ENCODE results near the gene ETFA. TPM values are rescaled to one million over a fixed set of nuclear protein-coding genes. Genes with fewer than 3 reads are reported as not detected.

The ETFA gene
- total and polyA plus RNA-seq, 9 of the 15 experiments (the other 6 are each of a cell fraction or from before 2014, with no cell fraction given): 130 to 543 (median 232) TPM

DNA sequence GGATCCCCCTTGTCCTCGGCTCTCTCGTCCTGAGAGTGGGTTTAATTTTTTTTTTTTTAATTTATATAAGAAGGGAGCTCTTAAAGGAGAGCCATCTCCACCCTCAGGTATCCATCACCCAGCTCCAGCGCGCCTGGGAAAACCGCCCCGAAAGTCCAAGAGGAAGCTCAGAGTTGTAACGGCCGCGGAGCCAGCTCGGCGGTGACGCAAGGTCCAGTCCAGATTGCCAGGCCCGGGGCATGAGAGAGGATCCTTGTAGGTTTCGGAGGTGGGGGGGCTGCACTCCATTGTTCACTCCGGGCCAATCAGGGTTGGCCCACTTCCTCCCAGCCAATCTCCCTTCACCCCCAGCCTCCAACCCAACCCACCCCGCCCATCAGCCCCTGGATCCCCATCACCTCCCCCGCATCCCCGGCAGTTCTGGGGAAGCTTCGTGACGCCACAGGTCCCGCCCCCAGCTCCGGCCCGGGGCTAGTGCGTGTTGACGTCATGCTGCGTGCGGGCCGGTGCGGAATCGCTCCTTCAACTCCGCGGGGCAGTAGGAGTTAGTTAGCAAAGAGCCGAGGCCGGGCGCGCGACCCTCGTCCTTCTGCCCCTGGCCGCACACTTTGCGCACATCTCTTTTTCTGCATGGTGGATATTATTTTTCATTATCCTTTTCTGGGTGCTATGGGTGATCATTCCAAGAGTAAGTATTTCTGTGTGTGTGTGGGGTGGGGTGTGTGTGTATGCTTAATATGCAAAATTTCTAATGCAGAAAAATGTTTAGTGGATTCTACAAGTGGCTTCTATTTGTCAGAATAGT, 25.2 kb upstream of the ETFA start, which contains the start of gene ISL2 (continued):
- TF ChIP-seq ZNF324 (CRISPR knock-in tag; IDR thresholded peaks at IDR 0.05) (no peak), GTF2E2 (tag; IDR thresholded peaks at IDR 0.05) (peak; percentile 86), MXI1 (IDR thresholded peaks at IDR 0.05; ENCODE audit: low read depth, low read length) (no peak), MCM3 (IDR thresholded peaks at IDR 0.05) (no peak), RBM34 (IDR thresholded peaks at IDR 0.05; ENCODE audit: borderline replicate concordance, insufficient read depth, low read length) (no peak), SNRNP70 (optimal IDR thresholded peaks at IDR 0.05; ENCODE audit: low read depth, low read length) (no peak), SLC30A9 (CRISPR knock-in tag; IDR thresholded peaks at IDR 0.05) (no peak), ZNF778 (CRISPR knock-in tag; IDR thresholded peaks at IDR 0.05) (no peak), DACH1 (IDR thresholded peaks at IDR 0.05; ENCODE audit: partially characterized antibody) (no peak), ASH1L (IDR thresholded peaks at IDR 0.05; ENCODE audit: borderline replicate concordance, low read depth, partially characterized antibody) (no peak), OTX1 (CRISPR knock-in tag; IDR thresholded peaks at IDR 0.05) (no peak), HNRNPL (IDR thresholded peaks at IDR 0.05; ENCODE audit: low read depth, low read length) (no peak), YY1 (IDR thresholded peaks at IDR 0.05; ENCODE audit: borderline replicate concordance in 1 of 3, control insufficient read depth in 1 of 3, extremely low read depth in 1 of 3, insufficient read depth in 3 of 3, insufficient read length in 1 of 3, insufficient replicate concordance in 2 of 3, low read depth in 1 of 3, low read length in 2 of 3) (peak in 2 of 3 experiments; percentile 26 to 53)
- TF ChIP-seq, protein P1, sequence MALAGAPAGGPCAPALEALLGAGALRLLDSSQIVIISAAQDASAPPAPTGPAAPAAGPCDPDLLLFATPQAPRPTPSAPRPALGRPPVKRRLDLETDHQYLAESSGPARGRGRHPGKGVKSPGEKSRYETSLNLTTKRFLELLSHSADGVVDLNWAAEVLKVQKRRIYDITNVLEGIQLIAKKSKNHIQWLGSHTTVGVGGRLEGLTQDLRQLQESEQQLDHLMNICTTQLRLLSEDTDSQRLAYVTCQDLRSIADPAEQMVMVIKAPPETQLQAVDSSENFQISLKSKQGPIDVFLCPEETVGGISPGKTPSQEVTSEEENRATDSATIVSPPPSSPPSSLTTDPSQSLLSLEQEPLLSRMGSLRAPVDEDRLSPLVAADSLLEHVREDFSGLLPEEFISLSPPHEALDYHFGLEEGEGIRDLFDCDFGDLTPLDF (CRISPR knock-in tag; IDR thresholded peaks at IDR 0.05): no peak
- TF ChIP-seq, protein P2, sequence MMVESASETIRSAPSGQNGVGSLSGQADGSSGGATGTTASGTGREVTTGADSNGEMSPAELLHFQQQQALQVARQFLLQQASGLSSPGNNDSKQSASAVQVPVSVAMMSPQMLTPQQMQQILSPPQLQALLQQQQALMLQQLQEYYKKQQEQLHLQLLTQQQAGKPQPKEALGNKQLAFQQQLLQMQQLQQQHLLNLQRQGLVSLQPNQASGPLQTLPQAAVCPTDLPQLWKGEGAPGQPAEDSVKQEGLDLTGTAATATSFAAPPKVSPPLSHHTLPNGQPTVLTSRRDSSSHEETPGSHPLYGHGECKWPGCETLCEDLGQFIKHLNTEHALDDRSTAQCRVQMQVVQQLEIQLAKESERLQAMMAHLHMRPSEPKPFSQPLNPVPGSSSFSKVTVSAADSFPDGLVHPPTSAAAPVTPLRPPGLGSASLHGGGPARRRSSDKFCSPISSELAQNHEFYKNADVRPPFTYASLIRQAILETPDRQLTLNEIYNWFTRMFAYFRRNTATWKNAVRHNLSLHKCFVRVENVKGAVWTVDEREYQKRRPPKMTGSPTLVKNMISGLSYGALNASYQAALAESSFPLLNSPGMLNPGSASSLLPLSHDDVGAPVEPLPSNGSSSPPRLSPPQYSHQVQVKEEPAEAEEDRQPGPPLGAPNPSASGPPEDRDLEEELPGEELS (CRISPR knock-in tag; IDR thresholded peaks at IDR 0.05; ENCODE audit: borderline replicate concordance): no peak
- TF ChIP-seq, protein P3, sequence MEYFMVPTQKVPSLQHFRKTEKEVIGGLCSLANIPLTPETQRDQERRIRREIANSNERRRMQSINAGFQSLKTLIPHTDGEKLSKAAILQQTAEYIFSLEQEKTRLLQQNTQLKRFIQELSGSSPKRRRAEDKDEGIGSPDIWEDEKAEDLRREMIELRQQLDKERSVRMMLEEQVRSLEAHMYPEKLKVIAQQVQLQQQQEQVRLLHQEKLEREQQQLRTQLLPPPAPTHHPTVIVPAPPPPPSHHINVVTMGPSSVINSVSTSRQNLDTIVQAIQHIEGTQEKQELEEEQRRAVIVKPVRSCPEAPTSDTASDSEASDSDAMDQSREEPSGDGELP (CRISPR knock-in tag; IDR thresholded peaks at IDR 0.05; ENCODE audit: borderline replicate concordance): peak; percentile 75
- TF ChIP-seq, protein P4, sequence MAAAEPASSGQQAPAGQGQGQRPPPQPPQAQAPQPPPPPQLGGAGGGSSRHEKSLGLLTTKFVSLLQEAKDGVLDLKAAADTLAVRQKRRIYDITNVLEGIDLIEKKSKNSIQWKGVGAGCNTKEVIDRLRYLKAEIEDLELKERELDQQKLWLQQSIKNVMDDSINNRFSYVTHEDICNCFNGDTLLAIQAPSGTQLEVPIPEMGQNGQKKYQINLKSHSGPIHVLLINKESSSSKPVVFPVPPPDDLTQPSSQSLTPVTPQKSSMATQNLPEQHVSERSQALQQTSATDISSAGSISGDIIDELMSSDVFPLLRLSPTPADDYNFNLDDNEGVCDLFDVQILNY (CRISPR knock-in tag; IDR thresholded peaks at IDR 0.05): no peak
- TF ChIP-seq, protein P5, sequence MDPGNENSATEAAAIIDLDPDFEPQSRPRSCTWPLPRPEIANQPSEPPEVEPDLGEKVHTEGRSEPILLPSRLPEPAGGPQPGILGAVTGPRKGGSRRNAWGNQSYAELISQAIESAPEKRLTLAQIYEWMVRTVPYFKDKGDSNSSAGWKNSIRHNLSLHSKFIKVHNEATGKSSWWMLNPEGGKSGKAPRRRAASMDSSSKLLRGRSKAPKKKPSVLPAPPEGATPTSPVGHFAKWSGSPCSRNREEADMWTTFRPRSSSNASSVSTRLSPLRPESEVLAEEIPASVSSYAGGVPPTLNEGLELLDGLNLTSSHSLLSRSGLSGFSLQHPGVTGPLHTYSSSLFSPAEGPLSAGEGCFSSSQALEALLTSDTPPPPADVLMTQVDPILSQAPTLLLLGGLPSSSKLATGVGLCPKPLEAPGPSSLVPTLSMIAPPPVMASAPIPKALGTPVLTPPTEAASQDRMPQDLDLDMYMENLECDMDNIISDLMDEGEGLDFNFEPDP (CRISPR knock-in tag; IDR thresholded peaks at IDR 0.05): no peak
- TF ChIP-seq, protein P6, sequence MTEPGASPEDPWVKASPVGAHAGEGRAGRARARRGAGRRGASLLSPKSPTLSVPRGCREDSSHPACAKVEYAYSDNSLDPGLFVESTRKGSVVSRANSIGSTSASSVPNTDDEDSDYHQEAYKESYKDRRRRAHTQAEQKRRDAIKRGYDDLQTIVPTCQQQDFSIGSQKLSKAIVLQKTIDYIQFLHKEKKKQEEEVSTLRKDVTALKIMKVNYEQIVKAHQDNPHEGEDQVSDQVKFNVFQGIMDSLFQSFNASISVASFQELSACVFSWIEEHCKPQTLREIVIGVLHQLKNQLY (CRISPR knock-in tag; conservative IDR thresholded peaks at IDR 0.05): no peak
